ES-I3 (cell line): ENCODE measurements around the gene ABCA2.
A peak's percentile ranks its signal among the peaks of the same experiment; 100 is the strongest.
"Not testable (repeated sequence)": the region's sequence is repeated elsewhere in the genome, so short reads cannot be mapped to it uniquely, and the experiment has no call there.

Experiments used
- H3K36me3 ChIP-seq: 2 replicates; pipeline ENCODE4 v1.6.1; 2013; ENCODE audit warnings: mild to moderate bottlenecking, low read length, control low read depth, moderate library complexity; ENCODE audit not compliant: insufficient read depth
- H3K4me1 ChIP-seq: 2 replicates; pipeline ENCODE4 v1.6.1; 2013; ENCODE audit warnings: mild to moderate bottlenecking, control low read depth, low read length; ENCODE audit not compliant: insufficient read depth
- H3K9ac ChIP-seq: 2 replicates; pipeline ENCODE4 v1.6.1; 2013; ENCODE audit warnings: low read depth, mild to moderate bottlenecking, low read length, moderate library complexity
- H3K9me3 ChIP-seq: 2 replicates; pipeline ENCODE4 v1.6.1; 2013; ENCODE audit warnings: mild to moderate bottlenecking, low read length, moderate library complexity; ENCODE audit not compliant: control insufficient read depth, insufficient read depth

Gene ABCA2

GRCh38 chr9:137068539-137069507, 40.8 kb upstream of the ABCA2 start:
- peaks cover 4% of the 10 kb centered on the region; the same call in 1 of the 2 replicates for H3K4me1 ChIP-seq
- no peaks in the 10 kb centered on the region for H3K9me3 ChIP-seq
- H3K36me3 ChIP-seq: no peaks in the 10 kb centered on the region
- peak overlapping the region; percentile 76; the same call in 1 of the 2 replicates for H3K9ac ChIP-seq

GRCh38 chr9:137067860-137068538, 40.0 kb upstream of the ABCA2 start:
- Histone ChIP-seq H3K9ac (no peak overlapping the region), H3K36me3 (no peaks in the 10 kb centered on the region), H3K9me3 (no peaks in the 10 kb centered on the region), H3K4me1 (peaks cover 4% of the 10 kb centered on the region; the same call in 1 of the 2 replicates)

- Histone ChIP-seq H3K36me3 (no peaks in the 10 kb centered on the region), H3K9ac (no peak overlapping the region), H3K9me3 (no peaks in the 10 kb centered on the region), H3K4me1 (peaks cover 4% of the 10 kb centered on the region; the same call in 1 of the 2 replicates)
These were observed 38.2 kb upstream of the ABCA2 start for GRCh38 chr9:137066096-137066861.

- Histone ChIP-seq H3K4me1 (peaks cover 4% of the 10 kb centered on the region; the same call in 1 of the 2 replicates), H3K36me3 (no peaks in the 10 kb centered on the region), H3K9ac (no peak overlapping the region), H3K9me3 (no peaks in the 10 kb centered on the region)
These were observed 37.4 kb upstream of the ABCA2 start for GRCh38 chr9:137065336-137065967.

- H3K9ac ChIP-seq: no peak overlapping the region
- H3K36me3 ChIP-seq: no peaks in the 10 kb centered on the region
- peaks cover 4% of the 10 kb centered on the region; the same call in 1 of the 2 replicates for H3K4me1 ChIP-seq
- H3K9me3 ChIP-seq: no peaks in the 10 kb centered on the region
These were observed 36.8 kb upstream of the ABCA2 start for GRCh38 chr9:137064880-137065164.

GRCh38 chr9:137064027-137064879, 36.2 kb upstream of the ABCA2 start:
- H3K36me3 ChIP-seq: no peaks in the 10 kb centered on the region
- peaks cover 4% of the 10 kb centered on the region; the same call in 1 of the 2 replicates for H3K4me1 ChIP-seq
- no peak overlapping the region for H3K9ac ChIP-seq
- H3K9me3 ChIP-seq: no peaks in the 10 kb centered on the region

GRCh38 chr9:137063311-137064026, 35.4 kb upstream of the ABCA2 start:
- Histone ChIP-seq H3K4me1 (peaks cover 4% of the 10 kb centered on the region; the same call in 1 of the 2 replicates), H3K36me3 (no peaks in the 10 kb centered on the region), H3K9me3 (no peaks in the 10 kb centered on the region), H3K9ac (no peak overlapping the region)

- not testable (repeated sequence) for H3K9me3 ChIP-seq, H3K9ac ChIP-seq, H3K4me1 ChIP-seq, H3K36me3 ChIP-seq
These were observed 34.8 kb upstream of the ABCA2 start for GRCh38 chr9:137062798-137063197.

GRCh38 chr9:137062384-137062783, 34.3 kb upstream of the ABCA2 start:
- Histone ChIP-seq H3K36me3 (no peaks in the 10 kb centered on the region), H3K9me3 (no peaks in the 10 kb centered on the region), H3K4me1 (no peaks in the 10 kb centered on the region), H3K9ac (no peak overlapping the region)

- H3K9me3 ChIP-seq: no peaks in the 10 kb centered on the region
- H3K9ac ChIP-seq: no peak overlapping the region
These were observed 30.6 kb upstream of the ABCA2 start for GRCh38 chr9:137058521-137059234.

GRCh38 chr9:137057545-137057944, 29.5 kb upstream of the ABCA2 start:
- H3K9me3 ChIP-seq: no peaks in the 10 kb centered on the region
- no peaks in the 10 kb centered on the region for H3K36me3 ChIP-seq
- H3K9ac ChIP-seq: no peak overlapping the region
- H3K4me1 ChIP-seq: no peaks in the 10 kb centered on the region; the same call in 1 of the 2 replicates

More at GRCh38 chr9:137058521-137059234, 30.6 kb upstream of the ABCA2 start:
- Histone ChIP-seq H3K4me1 (no peaks in the 10 kb centered on the region; the same call in 1 of the 2 replicates), H3K36me3 (no peaks in the 10 kb centered on the region)

GRCh38 chr9:137056739-137057415, 28.8 kb upstream of the ABCA2 start:
- H3K36me3 ChIP-seq: no peaks in the 10 kb centered on the region
- H3K4me1 ChIP-seq: no peaks in the 10 kb centered on the region; the same call in 1 of the 2 replicates
- no peaks in the 10 kb centered on the region for H3K9me3 ChIP-seq
- no peak overlapping the region for H3K9ac ChIP-seq
